Epithelial cell of proximal tubule (primary cell): ENCODE measurements around the gene FXYD2. TPM values are rescaled to one million over a fixed set of nuclear protein-coding genes. Genes with fewer than 3 reads are reported as not detected.
A peak's percentile ranks its signal among the peaks of the same experiment; 100 is the strongest.

Experiments
- DNase-seq: peaks from one replicate; pipeline ENCODE4 v3.0.0-alpha.2; 2011; ENCODE audit warnings: low read depth
- H3K4me3 ChIP-seq: 2 replicates; pipeline ENCODE4 v1.5.1; 2011; ENCODE audit warnings: low read depth, mild to moderate bottlenecking, low read length
- total RNA-seq: library from RNA; depleted of rRNA; stranded (reverse); fragments of >200 nt; gene quantifications from 2 replicates; pipeline ENCODE4 v1.2.3, GENCODE V29; 2015
- TF ChIP-seq, protein P1 (sequence below): conservative IDR thresholded peaks from 2 replicates; pipeline ENCODE4 v1.5.1; 2012; ENCODE audit warnings: low read depth, mild to moderate bottlenecking, low read length

FXYD2 gene
- total RNA-seq, 1 donor from 2014 or later: 286 TPM

GRCh38 chr11:117795638-117796455 lies 28.7 kb downstream of the FXYD2 start:
- TF ChIP-seq, protein P1, sequence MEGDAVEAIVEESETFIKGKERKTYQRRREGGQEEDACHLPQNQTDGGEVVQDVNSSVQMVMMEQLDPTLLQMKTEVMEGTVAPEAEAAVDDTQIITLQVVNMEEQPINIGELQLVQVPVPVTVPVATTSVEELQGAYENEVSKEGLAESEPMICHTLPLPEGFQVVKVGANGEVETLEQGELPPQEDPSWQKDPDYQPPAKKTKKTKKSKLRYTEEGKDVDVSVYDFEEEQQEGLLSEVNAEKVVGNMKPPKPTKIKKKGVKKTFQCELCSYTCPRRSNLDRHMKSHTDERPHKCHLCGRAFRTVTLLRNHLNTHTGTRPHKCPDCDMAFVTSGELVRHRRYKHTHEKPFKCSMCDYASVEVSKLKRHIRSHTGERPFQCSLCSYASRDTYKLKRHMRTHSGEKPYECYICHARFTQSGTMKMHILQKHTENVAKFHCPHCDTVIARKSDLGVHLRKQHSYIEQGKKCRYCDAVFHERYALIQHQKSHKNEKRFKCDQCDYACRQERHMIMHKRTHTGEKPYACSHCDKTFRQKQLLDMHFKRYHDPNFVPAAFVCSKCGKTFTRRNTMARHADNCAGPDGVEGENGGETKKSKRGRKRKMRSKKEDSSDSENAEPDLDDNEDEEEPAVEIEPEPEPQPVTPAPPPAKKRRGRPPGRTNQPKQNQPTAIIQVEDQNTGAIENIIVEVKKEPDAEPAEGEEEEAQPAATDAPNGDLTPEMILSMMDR: no peak
- DNase-seq: no peak
- peak overlapping the region; percentile 55 for H3K4me3 ChIP-seq

DNA sequence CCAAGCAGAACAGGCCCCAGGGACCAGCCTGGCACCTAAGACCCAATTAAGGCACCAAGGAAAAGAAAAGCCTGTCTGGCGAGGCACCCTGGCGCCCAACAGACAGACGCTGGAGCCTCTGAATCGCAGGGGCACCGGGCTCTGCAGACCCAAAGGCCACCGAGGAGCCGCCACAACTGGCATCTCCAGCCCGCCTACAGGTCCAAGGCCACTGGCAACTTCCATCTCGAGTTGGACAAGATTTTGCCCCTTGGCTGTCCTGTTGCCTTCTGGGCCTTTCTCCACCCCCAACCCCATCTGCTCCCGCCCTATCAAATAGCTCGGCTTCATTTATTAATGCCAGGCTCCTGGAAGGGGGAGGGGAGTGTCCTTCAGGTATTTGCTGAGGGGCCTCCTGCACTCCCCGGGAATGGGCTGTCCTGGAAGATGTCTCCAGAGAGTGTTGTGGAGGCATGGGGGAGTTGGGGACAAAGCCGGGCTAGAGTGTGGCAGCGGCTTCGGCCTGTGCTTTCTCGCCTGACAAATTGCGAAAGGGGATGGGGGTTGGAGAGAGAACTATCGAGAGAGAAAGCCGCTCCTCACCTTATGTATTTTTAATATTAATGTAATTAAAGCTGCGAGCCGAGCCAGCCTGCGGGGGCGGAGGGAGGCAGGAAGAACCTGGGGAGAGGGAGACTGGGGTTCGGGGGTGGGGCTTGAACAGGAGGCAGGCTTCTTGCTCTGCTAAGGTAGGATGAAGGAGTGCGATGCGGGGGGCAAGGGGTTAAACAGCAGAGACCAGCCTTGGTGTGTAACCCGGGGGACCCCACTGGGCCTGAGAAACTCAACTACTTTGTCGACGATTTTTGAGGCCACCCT lies 29.5 kb downstream of the FXYD2 start:
- no peak for DNase-seq
- no peak overlapping the region for H3K4me3 ChIP-seq
- TF ChIP-seq, protein P1: no peak

DNA sequence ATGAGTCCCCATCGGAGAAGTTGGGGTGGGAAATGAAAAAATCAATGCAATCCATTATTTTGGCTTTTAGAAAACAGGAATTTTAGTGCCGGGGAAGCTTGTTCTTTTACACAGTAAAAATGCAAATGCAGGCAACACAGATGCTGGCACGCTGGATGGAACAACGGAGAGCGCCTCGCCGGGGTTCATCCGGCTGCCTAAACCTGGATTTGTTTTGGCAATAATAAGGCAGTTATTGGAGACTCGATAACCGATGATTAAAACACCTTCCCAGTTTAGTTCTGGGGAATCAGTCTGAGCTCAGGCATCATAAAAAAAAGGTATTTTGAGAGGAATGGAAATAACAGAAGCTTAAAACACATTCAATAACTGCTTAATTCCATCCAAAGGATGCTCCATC lies 30.4 kb downstream of the FXYD2 start:
- no peak for DNase-seq
- no peak overlapping the region for H3K4me3 ChIP-seq
- TF ChIP-seq, protein P1: no peak

DNA sequence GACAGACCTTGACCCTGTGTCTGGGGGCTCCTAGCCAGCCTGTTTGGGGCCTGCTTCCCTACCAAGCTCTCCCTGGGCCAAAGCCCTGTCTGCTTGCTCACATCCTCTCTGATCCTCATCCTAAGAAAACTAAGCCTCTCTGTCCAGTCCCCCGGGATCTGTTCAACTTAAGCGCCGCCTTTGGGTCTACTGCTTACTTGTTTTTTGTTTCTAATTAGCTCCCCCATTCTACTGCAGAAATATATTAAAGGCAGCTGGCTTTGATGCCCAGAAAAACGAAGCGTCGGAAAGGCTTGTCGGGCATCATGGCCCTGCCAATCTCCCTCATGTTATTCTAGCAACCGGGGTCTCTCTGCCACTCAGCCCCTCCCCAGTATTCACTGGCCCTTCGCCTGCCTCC lies 31.0 kb downstream of the FXYD2 start:
- TF ChIP-seq, protein P1: no peak
- no peak overlapping the region for H3K4me3 ChIP-seq
- no peak for DNase-seq

GRCh38 chr11:117792992-117793391 lies 31.6 kb downstream of the FXYD2 start:
- H3K4me3 ChIP-seq: no peak overlapping the region
- TF ChIP-seq, protein P1: no peak
- DNase-seq: no peak

DNA sequence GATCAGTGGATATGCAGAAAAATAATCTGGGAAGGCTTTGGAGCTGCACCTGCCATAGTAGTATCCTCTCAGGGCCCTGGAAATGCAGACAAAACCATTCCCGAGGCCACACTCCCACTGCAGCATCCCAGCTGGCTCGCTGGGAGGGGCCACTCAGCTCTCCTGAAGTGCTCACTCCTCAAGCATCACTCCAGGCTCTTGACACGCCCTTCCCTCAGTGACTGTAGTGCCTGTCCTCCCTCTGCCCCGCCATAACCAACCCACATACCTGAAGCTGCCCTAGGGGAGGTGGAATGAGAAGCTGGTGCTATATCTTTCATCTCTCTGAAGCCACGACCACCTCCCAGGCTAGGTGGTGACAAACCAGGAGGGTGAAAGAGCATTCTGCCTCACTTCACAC lies 32.3 kb downstream of the FXYD2 start:
- TF ChIP-seq, protein P1: no peak
- H3K4me3 ChIP-seq: no peak overlapping the region
- DNase-seq: no peak
